Measurements from ENCODE around the gene KREMEN2. TPM values are rescaled to one million over a fixed set of nuclear protein-coding genes. Genes with fewer than 3 reads are reported as not detected.
A peak's percentile ranks its signal among the peaks of the same experiment; 100 is the strongest.

The KREMEN2 gene
- total RNA-seq, 1 experiment from 2014 or later, result 2.4 TPM

DNA sequence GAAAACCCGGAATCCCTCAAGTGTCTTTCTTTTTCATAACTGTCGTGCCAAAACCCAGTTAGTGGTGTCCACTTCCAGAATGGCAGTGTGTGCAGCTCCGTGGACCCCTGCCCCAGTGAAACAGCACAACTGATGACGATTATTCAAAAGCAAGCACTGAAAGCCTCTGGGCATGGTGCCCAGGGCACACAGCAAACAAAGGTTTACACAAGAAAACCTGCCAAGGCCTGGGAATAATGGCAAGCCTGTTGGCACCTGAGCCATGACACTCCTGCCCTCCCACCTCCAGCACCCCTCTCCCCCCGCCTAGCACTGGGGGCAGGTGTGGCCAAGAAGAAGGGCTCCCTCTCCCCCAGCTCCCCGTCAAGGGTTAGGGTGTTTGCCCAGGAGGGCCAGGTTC is 13.4 kb downstream of the KREMEN2 start:
- DNase-seq (ENCODE audit: low read depth), result no peak

DNA sequence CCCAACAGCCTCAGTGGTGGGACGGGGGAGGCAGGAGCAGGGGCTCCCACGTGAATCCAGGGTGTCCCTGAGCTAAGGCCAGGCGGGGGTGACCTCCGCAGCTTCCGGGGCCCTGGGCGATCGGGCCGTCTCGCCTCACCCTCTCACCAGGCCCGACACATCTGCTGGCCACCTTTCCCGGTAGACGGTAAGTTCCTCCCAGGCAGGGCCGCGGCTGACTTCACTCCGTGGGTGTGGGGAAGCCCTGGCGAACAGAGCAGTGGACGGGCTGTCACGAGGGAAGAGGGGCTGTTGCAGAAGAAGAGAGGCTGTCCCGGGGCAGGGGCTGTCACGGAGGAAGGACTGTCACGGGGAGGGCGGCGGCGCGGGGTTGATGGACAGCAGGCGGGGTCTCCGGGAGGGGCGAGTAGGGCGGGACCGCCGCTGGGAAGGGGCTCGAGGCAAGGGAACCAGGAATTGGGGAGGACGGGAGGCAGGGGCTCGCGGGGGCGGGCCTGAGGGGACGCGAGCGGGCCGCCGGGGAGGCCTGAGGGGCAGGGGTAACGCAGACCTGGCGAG is 15.7 kb downstream of the KREMEN2 start:
- no peak for DNase-seq (ENCODE audit: low read depth)

GRCh38 chr16:2980227-2981176 is 16.4 kb downstream of the KREMEN2 start, which contains the start of gene PKMYT1:
Gene PKMYT1 (minus strand): TSS chr16:2980446. CDS start chr16:2979657, 789 bp downstream.
- DNase-seq (ENCODE audit: low read depth), result peak; percentile 82

DNA sequence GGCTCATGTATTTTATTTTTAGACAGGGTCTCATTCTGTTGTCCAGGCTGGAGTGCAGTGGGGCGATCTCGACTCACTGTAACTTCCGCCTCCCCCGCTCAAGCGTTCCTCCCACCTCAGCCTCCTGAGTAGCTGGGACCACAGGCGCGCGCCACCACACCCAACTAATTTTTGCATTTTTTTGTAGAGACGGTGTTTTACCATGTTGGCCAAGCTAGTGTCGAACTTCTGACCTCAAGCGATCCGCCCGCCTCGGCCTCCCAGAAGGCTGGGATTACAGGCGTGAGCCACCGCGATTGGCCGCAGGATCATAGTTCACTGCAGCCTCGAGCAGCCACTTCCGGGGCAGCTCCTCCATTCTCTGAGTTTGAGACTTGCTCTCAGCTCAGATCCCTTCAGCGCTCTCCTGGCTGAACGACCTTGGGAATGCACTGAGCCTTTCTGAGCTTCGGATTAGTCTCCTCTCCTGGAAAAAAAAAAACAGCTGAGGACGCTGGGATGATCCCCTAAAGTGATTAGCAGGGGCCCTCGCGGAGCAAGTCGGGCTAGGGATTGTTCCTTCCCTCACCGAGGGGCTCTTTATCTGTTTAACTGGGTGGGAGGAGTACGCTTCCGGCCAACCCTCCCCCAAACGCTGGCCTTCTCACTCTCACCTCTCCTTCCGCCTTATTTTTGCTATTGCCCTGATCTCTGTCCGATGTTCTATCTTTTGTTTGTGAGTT is 17.3 kb downstream of the KREMEN2 start:
- no peak for DNase-seq (ENCODE audit: low read depth)

GRCh38 chr16:2981899-2982250 is 17.8 kb downstream of the KREMEN2 start:
- DNase-seq (ENCODE audit: low read depth), result no peak

- DNase-seq (ENCODE audit: low read depth), result no peak
Measured at GRCh38 chr16:2982402-2982801, 18.3 kb downstream of the KREMEN2 start.

- peak; percentile 88 for DNase-seq (ENCODE audit: low read depth)
Measured at GRCh38 chr16:2983706-2984136, 19.6 kb downstream of the KREMEN2 start.

DNA sequence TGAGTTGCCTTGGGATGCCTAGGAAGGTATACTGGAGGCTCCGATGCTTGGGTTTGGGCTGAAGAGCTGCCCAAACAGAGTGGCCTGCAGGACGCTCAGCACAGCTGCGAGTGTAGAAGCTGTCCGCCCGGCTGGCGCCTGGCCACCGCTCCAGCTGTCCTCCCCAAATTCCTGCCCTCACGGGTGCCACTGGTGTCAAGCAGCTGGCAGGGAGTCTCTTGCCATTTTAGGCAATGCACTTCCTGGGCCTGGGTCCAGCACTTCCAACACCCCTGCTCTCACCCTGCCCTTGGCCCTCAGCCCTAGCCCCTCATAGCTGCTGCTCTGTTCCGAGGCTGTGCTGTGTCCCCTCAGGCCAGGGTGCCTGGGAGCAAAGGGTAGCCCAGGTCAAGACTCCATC is 21.4 kb downstream of the KREMEN2 start:
- DNase-seq (ENCODE audit: low read depth), result no peak

DNA sequence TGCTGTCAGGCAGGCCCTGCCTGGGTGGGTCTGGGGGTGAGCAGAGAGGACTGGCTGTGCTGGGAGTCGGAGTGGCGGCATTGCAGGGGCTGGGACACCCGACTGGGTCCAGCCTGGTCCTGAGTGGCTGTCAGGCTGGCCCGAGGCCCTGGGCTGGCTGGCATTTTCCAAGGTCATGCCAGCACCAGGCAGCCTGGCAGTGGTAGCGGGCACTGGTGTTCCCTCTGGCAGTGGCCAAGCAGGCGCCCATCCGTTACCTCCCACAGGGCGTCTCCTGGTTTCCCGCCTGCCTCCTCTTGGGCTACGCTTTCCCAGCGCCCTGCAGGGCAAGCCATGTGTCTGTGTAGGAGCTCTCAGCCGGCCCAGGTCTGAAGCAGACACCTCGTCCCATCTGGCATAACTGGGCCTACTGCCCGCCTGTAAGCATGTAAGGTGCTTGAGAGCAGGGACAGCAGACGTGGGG is 21.8 kb downstream of the KREMEN2 start:
- DNase-seq (ENCODE audit: low read depth), result no peak

- no peak for DNase-seq (ENCODE audit: low read depth)
Measured at GRCh38 chr16:2986623-2987188, 22.6 kb downstream of the KREMEN2 start.

DNA sequence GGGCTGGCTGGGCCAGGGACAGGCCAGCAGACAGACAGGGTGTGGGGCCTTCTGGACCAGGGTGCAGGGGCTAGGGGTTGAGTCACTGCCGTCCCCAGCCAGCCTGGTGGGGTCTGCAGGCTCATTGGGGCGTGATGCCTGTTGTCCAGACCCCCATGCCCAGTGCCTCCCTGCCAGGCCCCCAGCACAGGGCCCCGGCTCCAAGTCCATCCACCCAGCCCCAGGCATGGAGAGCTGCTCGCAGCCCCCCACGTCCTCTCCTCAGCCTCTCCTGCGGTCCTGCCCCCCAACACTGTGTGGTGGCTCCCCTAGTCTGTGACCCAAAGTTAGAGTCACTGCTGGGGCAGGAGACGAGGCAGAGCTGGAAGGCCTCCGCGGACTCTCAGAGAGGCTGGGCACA is 23.2 kb downstream of the KREMEN2 start:
- DNase-seq (ENCODE audit: low read depth), result no peak

GRCh38 chr16:2987833-2988232 is 23.8 kb downstream of the KREMEN2 start:
- DNase-seq (ENCODE audit: low read depth), result no peak

DNA sequence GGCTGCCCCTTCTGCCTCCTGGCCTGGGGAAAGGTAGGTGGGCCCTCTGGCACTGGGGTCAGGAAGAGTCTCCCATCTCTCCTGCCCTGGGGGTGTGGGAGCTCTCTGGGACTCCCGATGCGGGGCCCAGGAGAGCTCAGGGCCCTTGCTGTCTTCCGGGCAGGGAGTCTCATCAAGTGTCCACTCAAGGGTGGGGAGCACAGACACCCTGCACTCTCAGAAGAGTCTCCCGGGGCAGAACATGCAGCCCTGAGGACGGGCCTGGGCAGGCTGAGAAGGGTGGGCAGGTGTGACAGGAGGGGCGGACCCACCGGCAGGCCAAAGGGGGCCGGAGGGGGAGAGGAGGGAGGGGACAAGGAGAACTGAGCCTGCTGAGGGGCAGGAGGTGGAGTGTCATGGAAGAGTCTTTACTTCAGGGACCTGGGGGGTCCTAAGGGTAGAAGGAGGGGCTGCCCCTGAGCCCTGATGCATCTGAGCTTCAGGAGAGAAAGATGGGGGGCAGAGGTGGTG is 24.6 kb downstream of the KREMEN2 start:
- no peak for DNase-seq (ENCODE audit: low read depth)

- DNase-seq (ENCODE audit: low read depth), result no peak
Measured at GRCh38 chr16:2990891-2991290, 26.8 kb downstream of the KREMEN2 start.

- DNase-seq (ENCODE audit: low read depth), result no peak
Measured at GRCh38 chr16:2991566-2992261, 27.6 kb downstream of the KREMEN2 start.

DNA sequence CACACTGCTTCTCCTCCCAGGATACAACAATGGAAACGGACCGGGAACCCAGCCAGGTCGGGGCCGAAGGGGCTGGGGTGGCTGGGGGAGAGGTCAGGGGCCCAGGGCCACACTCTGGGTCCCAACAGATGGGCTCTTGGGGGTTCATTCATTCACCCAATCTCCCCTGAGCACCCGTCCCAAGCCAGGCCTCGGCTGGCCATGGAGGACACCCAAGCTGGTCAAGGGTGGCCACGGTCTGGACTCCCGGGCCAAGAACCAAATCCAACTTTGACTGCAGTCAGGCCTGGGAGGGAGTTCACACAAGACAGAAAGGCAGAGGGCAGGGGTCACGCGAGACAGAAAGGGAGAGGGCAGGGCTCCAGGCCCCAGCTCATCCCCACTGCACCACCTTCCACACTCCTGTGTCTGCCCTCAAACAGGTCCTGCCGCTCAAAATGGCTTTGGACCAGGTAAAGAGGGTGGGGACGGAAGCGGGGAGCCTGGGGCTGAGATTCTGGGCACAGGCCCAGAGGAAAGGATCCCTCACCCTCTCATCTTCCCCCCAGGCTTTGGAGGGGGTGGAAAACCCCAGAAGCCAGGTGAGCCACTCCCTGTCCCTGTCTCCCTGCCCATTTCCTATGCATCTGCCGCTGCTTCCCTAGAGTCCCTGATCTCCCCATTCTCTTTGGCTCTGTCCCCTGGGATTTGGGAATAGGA is 28.5 kb downstream of the KREMEN2 start:
- DNase-seq (ENCODE audit: low read depth), result no peak

DNA sequence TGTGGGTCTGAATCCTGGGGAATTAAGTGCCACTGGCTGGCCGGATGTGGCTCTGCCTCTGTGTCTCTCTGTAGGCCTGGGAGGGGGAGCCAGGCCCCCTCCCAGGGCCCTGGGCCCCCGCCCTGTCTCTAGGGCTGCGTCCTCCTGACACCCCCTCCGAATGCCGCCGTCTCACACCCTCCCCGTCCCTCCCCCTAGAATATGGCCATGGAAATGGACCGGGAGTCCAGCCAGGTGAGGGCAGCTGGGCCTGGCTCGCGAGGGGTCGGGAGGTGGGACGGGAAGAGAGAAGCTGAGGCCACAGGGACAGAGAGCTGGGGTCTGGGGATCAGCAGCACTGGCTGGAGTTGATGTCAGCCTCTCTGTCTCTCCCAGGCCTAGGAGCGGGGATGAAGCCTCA is 32.2 kb downstream of the KREMEN2 start:
- no peak for DNase-seq (ENCODE audit: low read depth)

- DNase-seq (ENCODE audit: low read depth), result no peak
Measured at GRCh38 chr16:2999929-3000328, 35.9 kb downstream of the KREMEN2 start.

DNA sequence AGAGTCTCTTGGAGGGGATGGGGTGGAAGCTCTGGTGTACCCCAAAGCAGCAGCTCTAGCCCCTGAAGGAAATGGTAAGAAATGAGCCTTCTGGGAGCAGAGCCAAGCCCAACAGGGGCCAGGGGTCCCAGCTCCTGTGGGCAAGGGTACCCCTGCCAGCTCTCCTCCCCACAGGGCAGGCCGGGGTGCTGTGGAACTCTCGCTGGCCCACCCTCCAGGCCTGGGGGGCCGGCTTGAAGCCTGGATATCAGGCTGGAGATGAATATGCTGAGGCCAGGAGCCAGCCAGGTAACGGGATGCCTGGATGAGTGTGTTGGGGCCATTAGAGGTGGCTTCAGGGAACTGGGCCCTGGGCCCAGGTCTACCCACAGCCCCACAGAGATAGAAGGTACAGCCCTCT is 36.5 kb downstream of the KREMEN2 start:
- no peak for DNase-seq (ENCODE audit: low read depth)

DNA sequence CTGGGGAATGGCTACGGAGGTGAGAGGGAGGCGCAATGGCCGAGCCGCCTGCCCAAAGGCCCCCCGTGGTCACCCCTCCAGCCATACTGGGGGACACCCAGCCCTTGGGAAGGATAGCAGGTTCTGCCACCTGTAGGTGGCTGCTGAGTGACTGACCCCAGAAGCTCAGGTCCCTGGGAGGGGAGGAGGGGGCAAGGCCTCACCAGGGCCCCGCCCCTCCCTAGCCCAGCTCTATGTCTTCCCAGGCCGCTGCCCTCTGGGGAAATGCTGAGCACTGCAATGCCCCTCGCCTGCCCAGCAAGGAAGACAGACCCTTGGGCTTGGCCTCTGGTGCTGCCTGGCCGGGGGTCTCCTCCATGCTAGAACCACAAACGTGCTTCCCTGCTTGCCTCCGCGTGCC is 37.2 kb downstream of the KREMEN2 start:
- DNase-seq (ENCODE audit: low read depth), result no peak
